IPS-15b (cell line): ENCODE results near the gene ZMYND15.

Source experiments
- H3K27me3 ChIP-seq: one replicate; pipeline ENCODE4 v1.6.1; 2013; ENCODE audit warnings: low read length; ENCODE audit not compliant: control insufficient read depth, insufficient read depth
- H3K36me3 ChIP-seq: one replicate; pipeline ENCODE4 v1.6.1; 2013; ENCODE audit warnings: low read length; ENCODE audit not compliant: control insufficient read depth, insufficient read depth
- H3K4me1 ChIP-seq: one replicate; pipeline ENCODE4 v1.6.1; 2013; ENCODE audit warnings: mild to moderate bottlenecking, low read length; ENCODE audit not compliant: control insufficient read depth, insufficient read depth
- H3K4me3 ChIP-seq: one replicate; pipeline ENCODE4 v1.5.1; 2013; ENCODE audit warnings: low read depth, low read length
- H3K9ac ChIP-seq: one replicate; pipeline ENCODE4 v1.6.1; 2013; ENCODE audit warnings: low read depth, mild to moderate bottlenecking, low read length
- H3K9me3 ChIP-seq: one replicate; pipeline ENCODE4 v1.6.1; 2013; ENCODE audit warnings: mild to moderate bottlenecking, low read length; ENCODE audit not compliant: control insufficient read depth, insufficient read depth

ZMYND15 gene

DNA sequence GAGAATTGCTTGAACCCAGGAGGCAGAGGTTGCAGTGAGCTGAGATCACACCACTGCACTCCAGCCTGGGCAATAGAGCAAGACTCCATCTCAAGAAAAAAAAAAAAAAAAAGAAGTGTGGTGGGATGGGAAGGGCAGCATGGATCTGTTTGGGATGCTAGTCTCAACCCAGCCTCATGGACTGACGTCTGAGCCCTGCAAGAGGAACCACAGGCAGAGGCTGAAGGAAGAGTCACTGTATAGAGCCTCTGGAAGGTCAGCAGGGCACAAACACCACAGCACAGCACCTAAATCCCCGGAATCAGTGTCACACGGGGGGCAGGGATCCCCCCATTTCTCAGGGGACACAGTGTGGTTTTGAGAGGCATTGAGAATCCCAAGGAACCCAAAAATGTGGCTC lies 11.0 kb downstream of the ZMYND15 start:
- Histone ChIP-seq H3K9ac (no peak overlapping the region), H3K4me1 (peaks cover 6% of the 10 kb centered on the region)

DNA sequence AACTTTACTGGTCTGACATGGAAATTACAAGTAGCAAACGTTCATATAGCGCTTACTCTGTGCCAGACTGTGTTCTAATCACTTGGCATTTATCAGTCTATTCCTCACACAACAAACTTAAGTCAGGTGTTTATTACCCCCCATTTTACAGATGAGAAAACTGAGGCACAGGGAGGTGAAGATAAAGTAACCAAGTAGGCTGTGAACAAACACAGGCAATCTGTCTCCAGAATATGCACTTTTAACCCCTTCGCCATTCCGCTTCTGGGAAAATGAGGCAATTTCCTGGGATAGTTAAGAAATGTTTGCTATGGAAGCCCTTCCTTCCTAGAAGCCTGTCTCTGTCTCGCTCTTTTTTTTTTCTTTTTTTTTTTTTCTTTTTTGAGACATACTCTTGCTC lies 12.3 kb downstream of the ZMYND15 start:
- Histone ChIP-seq H3K9me3 (no peaks in the 10 kb centered on the region), H3K9ac (no peak overlapping the region), H3K4me1 (peaks cover 3% of the 10 kb centered on the region), H3K36me3 (no peaks in the 10 kb centered on the region), H3K27me3 (no peaks in the 10 kb centered on the region), H3K4me3 (no peak overlapping the region)

More for the DNA sequence above, 11.0 kb downstream of the ZMYND15 start:
- Histone ChIP-seq H3K27me3 (no peaks in the 10 kb centered on the region), H3K4me3 (no peak overlapping the region), H3K36me3 (no peaks in the 10 kb centered on the region), H3K9me3 (no peaks in the 10 kb centered on the region)

DNA sequence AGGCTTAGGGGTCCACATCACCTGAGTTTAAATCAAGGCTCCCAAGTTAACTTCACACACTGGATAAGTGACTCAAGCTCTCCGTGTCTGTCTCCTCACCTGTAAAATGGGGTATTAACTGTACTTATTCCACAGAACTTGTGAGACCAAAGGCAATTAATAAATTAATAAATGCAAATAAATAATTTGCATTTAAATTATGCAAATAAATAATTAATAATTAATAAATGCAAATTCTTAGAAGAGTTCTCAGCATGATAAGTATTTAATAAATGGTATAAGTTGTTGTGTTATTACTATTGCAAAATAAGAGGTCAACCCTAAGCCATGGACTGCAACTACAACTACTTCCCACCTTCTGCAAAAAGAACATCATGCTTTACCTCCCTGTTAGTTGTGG lies 13.8 kb downstream of the ZMYND15 start:
- no peaks in the 10 kb centered on the region for H3K36me3 ChIP-seq
- no peak overlapping the region for H3K9ac ChIP-seq
- H3K4me1 ChIP-seq: peaks cover 3% of the 10 kb centered on the region
- no peaks in the 10 kb centered on the region for H3K27me3 ChIP-seq
- no peaks in the 10 kb centered on the region for H3K9me3 ChIP-seq
- no peak overlapping the region for H3K4me3 ChIP-seq

DNA sequence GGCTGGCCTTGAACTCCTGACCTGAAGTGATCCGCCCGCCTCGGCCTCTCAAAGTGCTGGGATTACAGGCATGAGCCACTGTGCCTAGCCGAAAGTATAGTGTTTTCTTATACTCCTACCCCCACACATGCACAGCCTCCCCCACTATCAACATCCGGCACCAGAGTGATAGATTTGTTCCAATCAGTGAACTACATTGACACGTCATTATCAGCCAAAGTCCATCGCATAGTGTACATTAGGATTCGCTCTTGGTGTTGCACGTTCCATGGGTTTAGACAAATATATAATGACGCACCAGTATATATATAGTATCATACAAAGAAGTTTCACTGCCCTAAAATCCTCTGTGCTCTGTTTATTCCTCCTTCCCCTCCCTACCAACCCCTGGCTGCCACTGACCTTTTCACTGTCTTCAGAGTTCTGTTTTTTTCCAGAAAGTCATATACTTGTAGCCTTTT lies 20.2 kb downstream of the ZMYND15 start:
- H3K27me3 ChIP-seq: no peaks in the 10 kb centered on the region
- H3K9me3 ChIP-seq: no peaks in the 10 kb centered on the region
- H3K36me3 ChIP-seq: no peaks in the 10 kb centered on the region
- no peak overlapping the region for H3K4me3 ChIP-seq
- H3K9ac ChIP-seq: no peak overlapping the region
- no peaks in the 10 kb centered on the region for H3K4me1 ChIP-seq

DNA sequence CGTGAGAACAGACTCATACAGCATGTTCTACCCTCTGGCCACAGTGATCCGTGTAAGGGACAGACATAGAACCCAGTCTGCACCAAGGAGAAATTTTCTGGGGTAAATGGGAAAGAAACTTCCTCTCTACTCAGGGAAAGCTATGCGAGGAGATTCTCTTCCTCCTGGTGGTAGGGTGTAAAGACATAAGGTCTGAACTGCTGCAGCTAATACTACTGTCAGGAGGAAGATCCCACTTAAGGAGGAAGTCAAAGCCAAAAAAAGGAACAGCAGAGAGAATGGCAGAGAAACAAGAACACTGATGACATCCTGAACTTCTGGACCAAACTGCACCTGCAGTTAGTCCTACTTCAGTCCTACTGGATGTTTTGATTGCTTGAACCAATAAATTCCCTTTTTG lies 25.0 kb downstream of the ZMYND15 start:
- Histone ChIP-seq H3K4me1 (no peaks in the 10 kb centered on the region), H3K9me3 (no peaks in the 10 kb centered on the region), H3K27me3 (no peaks in the 10 kb centered on the region), H3K4me3 (no peak overlapping the region), H3K36me3 (no peaks in the 10 kb centered on the region), H3K9ac (no peak overlapping the region)

DNA sequence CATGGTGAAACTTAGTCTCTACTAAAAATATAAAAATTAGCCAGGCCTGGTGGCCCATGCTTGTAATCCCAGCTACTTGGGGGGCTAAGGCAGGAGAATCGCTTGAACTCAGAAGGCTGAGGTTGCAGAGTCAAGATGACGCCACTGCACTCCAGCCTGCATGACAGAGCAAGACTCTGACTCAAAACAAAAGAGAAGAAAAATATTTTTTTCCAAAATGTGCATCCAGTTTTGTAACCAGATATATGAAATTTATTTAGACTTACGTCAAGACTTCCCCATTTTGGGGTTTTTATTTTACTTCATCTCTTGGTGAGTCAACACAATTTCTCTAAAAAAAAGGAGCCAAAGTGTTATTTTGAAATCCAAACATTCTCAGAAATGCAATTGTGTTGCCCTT lies 26.6 kb downstream of the ZMYND15 start:
- Histone ChIP-seq H3K9me3 (no peaks in the 10 kb centered on the region), H3K27me3 (no peaks in the 10 kb centered on the region), H3K4me1 (no peaks in the 10 kb centered on the region), H3K4me3 (no peak overlapping the region), H3K36me3 (no peaks in the 10 kb centered on the region), H3K9ac (no peak overlapping the region)

DNA sequence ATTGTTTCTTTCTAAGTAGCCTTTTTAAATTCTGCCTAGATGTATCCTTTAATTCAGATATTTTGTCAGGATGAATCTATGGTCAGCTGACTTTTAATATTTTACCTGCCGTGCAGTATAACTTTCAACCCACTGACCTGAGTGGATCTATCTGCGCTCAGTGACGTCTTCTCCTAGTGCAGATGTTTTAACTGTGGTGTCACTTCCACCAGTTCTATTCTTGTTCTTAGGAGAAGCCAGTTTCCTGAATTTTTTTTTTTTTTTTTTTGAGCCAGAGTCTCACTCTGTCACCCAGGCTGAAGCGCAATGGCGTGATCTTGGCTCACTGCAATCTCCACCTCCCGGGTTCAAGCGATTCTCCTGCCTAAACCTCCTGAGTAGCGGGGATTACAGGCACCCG lies 27.1 kb downstream of the ZMYND15 start:
- H3K9ac ChIP-seq: no peak overlapping the region

DNA sequence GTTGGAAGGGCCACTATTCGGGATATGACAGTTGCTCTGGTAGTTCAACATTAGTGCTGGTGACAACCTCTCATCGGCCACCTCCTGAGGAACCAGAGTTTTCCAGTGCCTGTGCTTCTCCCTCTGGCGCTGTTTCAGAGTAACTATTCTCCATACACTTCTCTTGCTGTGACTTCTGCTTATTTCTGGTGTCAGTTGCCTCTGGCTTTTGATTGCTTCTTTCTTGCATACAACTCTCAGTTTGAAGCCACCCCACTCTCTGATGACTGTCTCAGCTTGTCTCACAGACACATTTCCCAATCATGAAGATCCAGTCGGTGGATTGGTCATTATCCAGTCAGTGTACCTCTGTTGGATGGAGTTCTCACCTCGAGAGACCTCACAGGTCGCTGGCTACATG lies 28.7 kb downstream of the ZMYND15 start:
- no peaks in the 10 kb centered on the region for H3K9me3 ChIP-seq
- H3K4me3 ChIP-seq: no peak overlapping the region

More for the DNA sequence above, 27.1 kb downstream of the ZMYND15 start:
- Histone ChIP-seq H3K27me3 (no peaks in the 10 kb centered on the region), H3K4me1 (no peaks in the 10 kb centered on the region), H3K9me3 (no peaks in the 10 kb centered on the region), H3K4me3 (no peak overlapping the region), H3K36me3 (no peaks in the 10 kb centered on the region)

DNA sequence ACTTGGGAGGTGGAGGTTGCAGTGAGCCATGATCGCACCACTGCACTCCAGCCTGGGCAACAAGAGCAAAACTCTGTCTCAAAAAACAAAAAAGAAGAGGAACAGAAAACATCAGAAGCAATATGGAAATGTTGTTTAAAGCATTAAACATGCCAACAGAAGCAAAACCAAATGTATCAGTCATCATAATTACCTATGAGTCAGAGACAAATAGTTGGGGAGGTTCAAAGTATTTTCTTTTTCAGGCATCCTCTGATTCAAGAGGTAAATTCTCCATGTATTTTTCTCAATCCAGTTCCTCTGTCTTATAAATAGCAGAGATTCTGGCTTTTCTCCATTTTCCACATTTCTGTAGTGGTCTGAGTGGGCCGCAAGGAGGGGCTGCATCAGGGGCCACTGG lies 30.0 kb downstream of the ZMYND15 start:
- Histone ChIP-seq H3K27me3 (no peaks in the 10 kb centered on the region), H3K4me3 (no peak overlapping the region), H3K36me3 (no peaks in the 10 kb centered on the region), H3K9me3 (no peaks in the 10 kb centered on the region), H3K9ac (no peak overlapping the region), H3K4me1 (no peaks in the 10 kb centered on the region)

More for the DNA sequence above, 28.7 kb downstream of the ZMYND15 start:
- no peak overlapping the region for H3K9ac ChIP-seq
- no peaks in the 10 kb centered on the region for H3K36me3 ChIP-seq
- H3K27me3 ChIP-seq: no peaks in the 10 kb centered on the region
- no peaks in the 10 kb centered on the region for H3K4me1 ChIP-seq

DNA sequence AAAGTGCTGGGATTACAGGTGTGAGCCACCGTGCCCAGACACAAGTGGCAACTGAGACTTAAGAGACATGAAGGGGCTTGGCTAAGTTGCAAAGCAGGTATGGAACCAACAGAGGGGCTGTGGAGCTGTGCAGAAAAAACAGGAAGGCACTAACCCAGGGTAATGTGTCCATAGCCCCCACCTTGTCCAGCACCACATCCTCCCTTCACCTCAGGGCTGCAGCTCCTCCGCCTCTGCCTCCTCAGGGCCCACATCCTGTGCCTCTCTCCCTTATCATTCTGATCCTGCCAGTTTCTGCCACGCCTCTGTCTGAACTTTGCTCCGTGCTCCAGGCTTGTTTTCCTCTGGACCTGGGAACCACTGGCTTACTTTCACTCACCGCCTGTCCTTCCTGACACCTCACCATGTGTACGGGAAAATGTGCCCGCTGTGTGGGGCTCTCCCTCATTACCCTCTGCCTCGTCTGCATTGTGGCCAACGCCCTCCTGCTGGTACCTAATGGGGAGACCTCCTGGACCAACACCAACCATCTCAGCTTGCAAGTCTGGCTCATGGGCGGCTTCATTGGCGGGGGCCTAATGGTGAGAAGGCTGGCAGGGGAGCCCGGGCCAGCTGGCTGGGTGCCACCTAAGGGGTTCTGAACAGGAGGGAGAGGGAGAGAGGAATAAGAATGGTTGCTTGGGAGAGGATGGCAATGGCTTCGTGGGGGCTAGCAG lies 32.0 kb downstream of the ZMYND15 start, which contains the start of gene TM4SF5:
Gene TM4SF5 (plus strand): TSS at position 368 of the 716 bp plus-strand sequence. CDS start 37 bp downstream, at position 405.
- no peaks in the 10 kb centered on the region for H3K9me3 ChIP-seq
- no peaks in the 10 kb centered on the region for H3K4me1 ChIP-seq
- H3K9ac ChIP-seq: no peak within 1 kb of the TSS
- H3K4me3 ChIP-seq: no peak within 1 kb of the TSS
- H3K36me3 ChIP-seq: no peaks in the 10 kb centered on the region
- H3K27me3 ChIP-seq: no peaks in the 10 kb centered on the region

DNA sequence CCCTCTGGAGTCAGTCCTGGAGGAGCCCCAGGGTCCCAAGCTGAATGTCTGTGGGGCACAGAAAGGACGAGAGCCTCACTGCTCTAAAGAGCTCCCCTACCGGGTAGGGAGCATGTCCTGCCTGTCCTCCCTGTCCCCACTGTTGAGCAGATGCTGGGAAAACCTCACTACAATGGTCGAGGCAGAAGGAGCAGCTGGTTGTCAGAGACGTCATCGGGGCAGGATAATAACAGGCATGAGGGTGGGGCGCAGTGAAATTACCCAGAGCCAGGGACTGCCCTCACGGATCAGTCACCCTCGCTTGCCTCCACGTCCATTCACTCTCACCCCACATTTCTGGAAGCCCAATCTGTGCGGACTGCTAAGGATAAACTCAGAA lies 32.6 kb downstream of the ZMYND15 start:
- Histone ChIP-seq H3K36me3 (no peaks in the 10 kb centered on the region), H3K9ac (no peak overlapping the region), H3K27me3 (no peaks in the 10 kb centered on the region), H3K4me3 (no peak overlapping the region), H3K9me3 (no peaks in the 10 kb centered on the region), H3K4me1 (no peaks in the 10 kb centered on the region)

DNA sequence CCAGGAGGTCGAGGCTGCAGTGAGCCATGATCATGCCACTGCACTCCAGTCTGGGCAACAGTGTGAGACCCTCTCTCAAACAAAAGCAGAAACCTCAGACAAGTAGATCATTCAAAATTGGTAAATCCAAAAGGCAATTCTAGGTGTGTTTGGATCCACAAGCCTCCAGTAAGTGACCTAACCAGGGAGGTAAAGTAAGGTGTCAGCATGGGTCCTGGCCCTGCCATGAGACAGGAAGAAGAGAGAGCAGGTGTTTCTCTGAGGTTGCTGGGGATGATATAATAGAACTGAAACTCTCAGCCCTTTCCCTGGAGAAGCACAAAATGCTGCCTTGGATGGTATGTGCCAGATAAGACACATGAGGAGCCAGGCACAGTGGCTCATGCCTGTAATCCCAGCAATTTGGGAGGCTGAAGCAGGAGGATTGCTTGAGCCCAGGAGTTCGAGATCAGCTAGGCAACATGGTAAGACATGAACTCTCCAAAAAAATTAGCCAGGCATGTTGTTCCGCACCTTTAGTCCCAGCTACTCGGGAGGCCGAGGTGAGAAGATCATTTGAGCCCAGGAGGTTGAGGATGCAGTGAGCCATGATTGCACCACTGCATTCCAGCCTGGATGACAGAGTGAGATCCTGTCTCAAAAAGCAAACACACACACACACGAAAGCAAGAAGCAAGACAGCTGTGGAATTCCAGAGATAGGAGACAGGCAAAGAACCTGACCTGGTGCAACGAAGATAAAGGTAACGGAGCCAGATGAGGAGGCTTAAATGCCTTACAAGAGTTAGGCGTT lies 38.5 kb downstream of the ZMYND15 start:
- Histone ChIP-seq H3K9ac (no peak overlapping the region), H3K4me3 (no peak overlapping the region), H3K27me3 (peaks cover 7% of the 10 kb centered on the region), H3K36me3 (no peaks in the 10 kb centered on the region), H3K9me3 (no peaks in the 10 kb centered on the region), H3K4me1 (no peaks in the 10 kb centered on the region)
